GM21786 (cell line): ENCODE measurements around the gene MBNL2.
"Not testable (repeated sequence)": the region's sequence is repeated elsewhere in the genome, so short reads cannot be mapped to it uniquely, and the experiment has no call there.

Source experiments
- ATAC-seq: cut with Tn5 transposase; IDR thresholded peaks from one replicate; pipeline ENCODE4 v1.9.1; 2021; ENCODE audit not compliant: unreplicated experiment

MBNL2 gene

DNA sequence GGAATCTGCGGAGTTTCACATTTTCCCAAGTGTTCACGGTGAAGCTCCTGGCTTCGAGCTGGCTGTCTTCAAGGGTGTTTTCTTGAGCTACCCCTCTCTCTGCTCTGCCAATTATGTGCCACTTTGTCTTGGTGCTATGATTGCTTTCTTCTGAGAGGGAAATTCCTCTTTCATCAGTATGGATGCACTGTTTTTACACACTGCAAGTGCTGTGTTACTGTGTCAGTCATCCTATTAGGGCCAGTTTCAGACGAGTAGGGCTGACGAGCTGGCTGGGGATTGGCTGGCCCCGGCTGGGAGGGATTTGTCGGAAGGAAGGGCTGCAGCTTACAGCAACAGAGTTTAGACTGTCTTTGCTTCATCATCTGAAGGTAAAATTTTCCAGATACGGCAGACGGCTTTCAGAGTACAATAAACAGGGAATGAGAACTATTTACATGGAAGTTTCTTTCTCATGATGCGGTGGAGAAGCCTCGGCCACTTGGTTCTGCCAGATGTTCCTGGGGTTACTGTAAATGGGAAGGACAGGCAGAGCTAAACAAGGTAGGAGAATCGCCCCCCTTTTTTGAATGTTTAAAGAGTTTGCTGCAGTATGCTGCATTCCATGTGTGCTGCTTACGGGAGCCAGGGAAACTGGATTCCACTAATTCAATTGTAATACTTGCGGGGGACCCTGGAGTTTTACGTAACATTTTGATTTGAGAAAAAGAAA is at the start of gene MBNL2:
Gene MBNL2 (plus strand): TSS at position 345 of the 712 bp plus-strand sequence. CDS start 53,903 bp downstream, outside the sequence.
- ATAC-seq: peak; percentile 94

DNA sequence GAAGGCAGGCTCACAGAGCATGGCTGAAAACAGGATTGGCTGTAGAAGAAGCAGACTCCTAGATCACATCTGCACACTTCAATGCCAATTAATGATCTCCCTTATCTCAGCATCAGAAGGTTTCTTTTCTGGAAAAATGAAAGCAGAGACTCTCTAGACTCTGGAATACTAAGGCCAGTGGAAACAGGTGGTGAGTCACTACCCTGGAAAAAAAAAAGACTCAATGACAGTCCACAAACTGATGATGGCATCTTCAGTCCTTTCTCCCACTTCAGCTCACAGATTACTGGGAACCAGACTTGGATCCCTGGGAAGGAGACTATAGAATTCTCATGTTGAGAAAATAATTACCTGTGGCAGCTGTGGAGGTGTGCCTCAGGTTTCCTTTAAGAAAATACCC is 47.5 kb upstream of the MBNL2 start:
- ATAC-seq: no peak

DNA sequence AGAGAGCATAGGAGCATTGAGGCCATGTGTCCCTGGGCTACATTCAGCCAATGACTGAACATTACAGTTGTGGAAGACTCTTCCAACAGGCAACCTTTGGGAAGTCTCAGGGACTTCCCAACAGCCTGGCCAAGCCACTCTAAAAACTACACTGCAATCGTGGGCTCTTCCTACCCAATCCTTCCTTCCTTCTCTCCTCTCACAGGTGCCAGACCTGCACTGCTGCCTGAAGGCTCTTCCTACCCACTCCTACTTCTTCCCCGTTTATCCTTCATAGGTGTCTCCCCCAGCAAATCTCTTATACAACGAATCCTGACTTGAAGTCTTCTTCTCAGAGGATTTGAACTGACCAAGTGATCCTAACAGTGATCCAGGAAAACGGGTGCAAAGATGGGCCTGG is 47.1 kb upstream of the MBNL2 start:
- no peak for ATAC-seq

DNA sequence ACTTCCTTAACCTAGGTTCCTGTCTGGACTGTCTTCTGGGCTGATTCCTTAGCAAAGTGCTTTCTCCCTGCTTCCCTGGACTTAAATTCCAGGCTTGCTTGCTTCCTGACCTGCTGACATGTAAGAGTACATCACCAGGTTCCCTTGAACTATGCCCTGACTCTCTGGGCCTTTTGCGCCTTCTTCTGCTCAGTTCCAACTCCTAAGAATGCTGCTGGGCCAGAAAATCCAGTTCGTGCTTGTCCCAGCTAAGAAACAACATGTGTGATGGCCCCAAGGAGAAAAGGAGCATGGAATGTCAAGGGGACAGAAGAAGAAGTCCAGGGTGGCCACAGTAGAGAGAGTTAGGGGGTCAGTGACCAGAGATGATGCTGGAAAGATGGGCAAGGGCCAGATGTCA is 42.6 kb upstream of the MBNL2 start:
- no peak for ATAC-seq

DNA sequence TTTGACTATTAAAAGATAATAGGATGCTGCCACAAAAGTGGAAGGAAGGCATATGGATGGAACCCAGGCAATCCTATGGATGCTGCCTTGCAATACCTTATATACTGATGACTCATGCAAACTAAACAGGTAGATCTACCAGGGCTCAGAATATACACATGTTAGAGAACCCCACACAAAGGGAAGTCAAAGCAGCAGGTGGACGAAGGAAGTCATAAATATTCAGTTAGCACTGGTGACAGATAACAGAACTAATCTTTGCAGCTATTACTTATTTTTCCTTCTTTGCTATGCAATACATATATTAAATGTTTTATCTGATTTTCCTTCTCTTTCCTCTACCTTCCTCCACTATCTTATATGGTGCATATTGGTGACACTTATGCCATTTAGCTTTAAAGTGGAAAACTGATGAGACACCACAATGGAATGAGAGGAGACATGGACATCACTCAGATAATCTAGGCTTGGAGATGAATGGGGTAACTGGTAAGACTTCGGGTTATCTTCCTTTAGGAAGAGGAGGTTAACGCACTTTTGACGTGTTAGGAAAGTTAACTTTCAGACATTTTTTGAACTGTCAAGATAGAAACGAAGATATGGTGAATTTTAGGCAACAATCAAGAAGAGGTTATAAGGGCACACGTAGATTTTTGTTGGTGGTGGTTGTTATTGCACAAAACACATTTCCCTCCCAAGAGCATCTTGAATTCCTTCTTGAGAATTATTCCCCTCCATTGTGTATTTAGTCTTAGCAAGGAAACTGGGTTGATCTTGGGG is 39.8 kb upstream of the MBNL2 start:
- ATAC-seq: no peak

- no peak for ATAC-seq
Observed at GRCh38 chr13:97185291-97185690, 36.8 kb upstream of the MBNL2 start.

- ATAC-seq: no peak
Observed at GRCh38 chr13:97185751-97186150, 36.4 kb upstream of the MBNL2 start.

DNA sequence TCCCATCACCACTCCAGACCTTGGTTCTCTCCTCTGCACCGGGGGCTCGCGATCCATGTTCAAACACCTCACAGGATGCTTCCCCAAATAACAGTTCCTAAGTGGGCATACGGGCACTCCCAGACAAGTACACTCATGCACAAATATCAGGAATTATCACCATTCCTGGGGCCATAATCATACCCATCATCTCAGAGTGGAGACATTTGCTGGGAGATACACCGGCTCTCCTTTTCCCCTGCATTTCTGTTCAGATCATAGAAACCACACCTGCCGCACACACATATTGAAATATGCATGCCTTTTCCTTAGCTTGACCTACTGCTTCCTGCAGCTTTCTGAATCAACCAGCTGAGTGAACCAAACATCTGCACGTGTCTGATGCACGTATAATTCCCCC is 33.9 kb upstream of the MBNL2 start:
- ATAC-seq: no peak

DNA sequence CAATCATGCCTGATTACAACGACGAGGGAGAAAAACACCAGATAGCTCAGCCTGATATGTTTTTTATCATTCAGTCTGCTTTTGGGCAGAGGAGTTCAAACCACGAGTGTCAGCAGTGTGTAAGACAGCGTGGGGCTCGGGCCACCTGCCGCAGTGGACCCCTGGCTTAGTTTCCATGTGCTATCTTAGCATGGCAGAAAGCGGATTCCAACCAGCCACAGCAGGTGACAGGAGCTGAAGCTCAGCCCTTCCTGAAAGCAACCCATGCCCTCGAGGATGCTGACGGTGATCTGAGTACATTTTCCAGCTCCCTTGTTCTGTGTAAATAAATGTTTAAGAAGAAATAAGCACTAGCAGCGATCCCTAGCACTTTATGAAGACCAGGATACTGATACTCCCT is 32.2 kb upstream of the MBNL2 start:
- no peak for ATAC-seq

DNA sequence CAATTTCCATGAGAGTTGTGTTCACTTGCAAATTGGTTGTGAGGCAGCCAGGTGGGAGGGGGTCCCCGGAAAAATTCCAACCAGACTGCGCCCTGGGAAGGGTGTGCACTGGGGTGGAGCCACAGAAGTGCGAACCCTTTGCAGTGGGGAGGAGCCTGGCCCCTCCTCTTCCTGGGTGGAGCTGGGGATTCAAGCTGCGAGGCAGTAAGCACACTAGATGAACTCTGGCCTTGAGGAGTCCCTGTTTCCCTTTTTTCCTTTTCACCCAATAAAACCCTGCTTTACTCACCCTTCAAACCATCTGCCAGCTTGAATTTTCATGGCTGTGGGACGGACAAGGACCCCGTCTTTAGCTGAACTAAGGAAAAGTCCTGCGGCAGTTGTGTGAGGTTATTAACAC is 31.0 kb upstream of the MBNL2 start:
- no peak for ATAC-seq

GRCh38 chr13:97191615-97192014 is 30.5 kb upstream of the MBNL2 start:
- no peak for ATAC-seq

DNA sequence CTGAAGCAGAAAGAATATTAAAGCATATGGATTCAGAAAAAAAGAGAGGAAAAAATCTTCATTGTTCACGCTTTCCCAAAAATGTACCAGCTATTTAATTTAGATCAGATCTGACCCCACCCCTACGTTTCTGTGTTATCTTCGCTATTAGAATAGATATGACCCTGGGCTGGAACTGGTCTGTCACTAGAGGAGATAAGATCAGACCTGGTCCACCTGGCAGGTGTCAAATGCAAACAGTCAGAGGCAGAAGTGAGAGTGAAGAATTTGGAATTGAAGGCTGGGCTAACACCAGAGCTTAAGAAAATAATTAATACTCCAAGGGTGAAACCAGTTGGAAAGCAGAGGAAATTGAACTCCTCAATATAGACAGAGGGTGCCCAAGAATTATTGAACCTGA is 30.0 kb upstream of the MBNL2 start:
- no peak for ATAC-seq

DNA sequence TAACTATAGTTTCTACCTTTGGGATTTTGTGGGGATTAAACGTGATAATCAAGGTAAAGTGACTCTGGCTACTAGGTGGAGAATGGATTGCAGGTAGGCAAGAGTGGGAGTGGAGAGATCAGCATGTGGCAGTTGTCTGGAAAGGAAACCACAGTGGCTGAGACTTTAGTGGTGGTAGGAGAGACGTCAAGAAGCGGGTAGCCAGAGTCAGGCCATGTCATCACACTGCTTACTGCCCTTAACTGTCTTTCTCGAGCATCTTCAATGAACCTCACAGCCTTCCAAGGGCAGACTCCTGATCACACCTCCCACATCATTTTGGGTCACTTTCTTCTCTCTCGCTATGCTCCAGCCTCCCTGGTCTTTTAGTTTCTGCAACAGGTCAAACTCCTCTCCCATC is 28.6 kb upstream of the MBNL2 start:
- no peak for ATAC-seq

DNA sequence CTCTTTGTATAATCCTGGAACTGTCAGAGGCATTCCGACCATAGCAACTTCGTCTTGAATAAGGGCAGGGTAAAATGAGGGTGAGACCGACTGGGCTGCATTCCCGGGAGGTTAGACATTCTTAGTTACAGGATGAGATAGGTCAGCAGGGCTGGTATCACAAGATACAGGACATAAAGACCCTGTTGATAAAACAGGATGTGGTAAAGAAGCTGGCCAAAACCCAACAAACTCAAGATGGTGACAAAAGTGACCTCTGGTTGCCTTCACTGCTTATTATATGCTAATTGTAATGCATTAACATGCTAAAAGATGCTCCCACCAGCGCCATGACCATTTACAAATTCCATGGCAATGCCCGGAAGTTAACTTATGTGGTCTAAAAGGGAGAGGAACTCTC is 27.7 kb upstream of the MBNL2 start:
- no peak for ATAC-seq

GRCh38 chr13:97196340-97196739 is 25.8 kb upstream of the MBNL2 start:
- no peak for ATAC-seq

GRCh38 chr13:97198753-97199152 is 23.4 kb upstream of the MBNL2 start:
- ATAC-seq: no peak

GRCh38 chr13:97199451-97199850 is 22.7 kb upstream of the MBNL2 start:
- no peak for ATAC-seq

- ATAC-seq: no peak
Observed at GRCh38 chr13:97200081-97200942, 21.8 kb upstream of the MBNL2 start.

- ATAC-seq: no peak
Observed at GRCh38 chr13:97202761-97203160, 19.4 kb upstream of the MBNL2 start.

GRCh38 chr13:97205465-97205864 is 16.7 kb upstream of the MBNL2 start:
- ATAC-seq: no peak

DNA sequence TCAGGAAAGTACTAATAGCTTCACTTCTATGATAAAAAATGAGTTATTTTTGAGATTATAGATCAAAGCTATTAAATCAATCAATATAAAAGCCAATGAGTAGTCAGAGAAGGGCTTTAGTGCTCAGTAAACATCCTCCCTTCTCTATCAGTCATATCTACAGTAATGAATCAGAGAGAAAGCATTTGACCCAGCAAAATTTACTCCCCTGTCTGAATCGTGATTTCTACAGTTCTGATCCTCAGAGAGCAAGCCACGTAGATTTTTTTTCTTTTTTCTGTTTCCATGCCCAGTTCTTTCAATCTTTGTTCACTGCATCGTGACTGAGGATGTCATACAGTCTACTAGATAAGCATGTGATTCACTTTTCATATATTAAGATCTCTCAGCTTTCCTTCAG is 16.2 kb upstream of the MBNL2 start:
- ATAC-seq: no peak

DNA sequence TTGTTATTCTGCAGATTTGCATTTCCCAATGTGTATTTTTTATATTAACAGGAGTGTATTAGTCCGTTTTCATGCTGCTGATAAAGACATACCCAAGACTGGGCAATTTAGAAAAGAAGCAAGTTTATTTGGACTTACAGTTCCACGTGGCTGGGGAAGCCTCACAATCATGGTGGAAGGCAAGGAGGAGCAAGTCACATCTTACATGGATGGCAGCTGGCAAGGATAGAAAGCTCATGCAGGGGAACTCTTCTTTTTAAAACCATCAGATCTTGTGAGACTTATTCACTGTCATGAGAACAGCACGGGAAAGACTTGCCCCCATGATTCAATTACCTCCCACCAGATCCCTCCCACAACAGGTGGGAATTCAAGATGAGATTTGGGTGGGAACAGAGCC is 14.9 kb upstream of the MBNL2 start:
- not testable (repeated sequence) for ATAC-seq
